Measurements from ENCODE around the gene GNB3.
A peak's percentile ranks its signal among the peaks of the same experiment; 100 is the strongest.
"Not testable (repeated sequence)": the region's sequence is repeated elsewhere in the genome, so short reads cannot be mapped to it uniquely, and the experiment has no call there.

The GNB3 gene

DNA sequence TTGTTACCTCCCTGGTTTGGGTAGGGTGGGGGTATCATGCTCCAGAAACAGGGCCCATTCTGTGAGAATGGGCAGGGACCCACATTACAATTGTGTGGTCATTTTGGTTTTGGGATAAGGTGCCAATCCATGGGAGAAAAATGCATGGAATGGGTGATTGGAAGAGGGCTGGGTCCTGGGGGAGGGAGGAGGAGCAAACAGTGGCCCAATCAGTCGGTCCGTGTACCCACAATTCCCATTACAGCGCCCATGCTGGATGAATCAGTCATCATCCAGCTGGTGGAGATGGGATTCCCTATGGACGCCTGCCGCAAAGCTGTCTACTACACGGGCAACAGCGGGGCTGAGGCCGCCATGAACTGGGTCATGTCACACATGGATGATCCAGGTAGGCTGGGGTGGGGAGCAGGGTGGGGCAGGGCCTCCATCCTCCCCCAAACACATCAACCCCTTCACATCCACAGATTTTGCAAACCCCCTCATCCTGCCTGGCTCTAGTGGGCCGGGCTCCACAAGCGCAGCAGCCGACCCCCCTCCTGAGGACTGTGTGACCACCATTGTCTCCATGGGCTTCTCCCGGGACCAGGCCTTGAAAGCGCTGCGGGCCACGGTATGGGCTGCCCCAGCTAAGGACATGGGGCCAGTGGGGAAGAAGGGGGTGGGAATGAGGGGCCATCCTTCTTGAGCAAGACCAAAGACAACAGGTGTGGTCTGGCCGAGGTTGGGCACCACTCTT lies 23.0 kb downstream of the GNB3 start:
- no peak for DNase-seq

DNA sequence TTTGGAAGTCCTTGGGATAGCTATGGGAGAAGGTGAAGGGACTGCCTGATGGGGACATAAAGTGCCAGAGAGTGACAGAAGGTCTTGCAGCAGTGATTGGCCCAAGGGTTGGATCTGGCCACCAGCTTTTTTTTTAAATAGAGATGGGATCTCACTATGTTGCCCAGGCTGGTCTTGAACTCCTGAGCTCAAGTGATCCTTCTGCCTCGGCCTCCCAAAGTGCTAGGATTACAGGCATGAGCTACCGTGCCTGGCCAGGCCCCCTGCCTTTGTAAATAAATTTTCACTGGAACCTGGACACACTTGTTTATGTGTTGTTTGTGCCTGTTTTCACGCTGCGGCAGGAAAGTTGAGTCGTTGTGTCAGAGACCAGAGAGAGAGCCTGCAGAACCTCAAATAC lies 24.6 kb downstream of the GNB3 start:
- not testable (repeated sequence) for DNase-seq

DNA sequence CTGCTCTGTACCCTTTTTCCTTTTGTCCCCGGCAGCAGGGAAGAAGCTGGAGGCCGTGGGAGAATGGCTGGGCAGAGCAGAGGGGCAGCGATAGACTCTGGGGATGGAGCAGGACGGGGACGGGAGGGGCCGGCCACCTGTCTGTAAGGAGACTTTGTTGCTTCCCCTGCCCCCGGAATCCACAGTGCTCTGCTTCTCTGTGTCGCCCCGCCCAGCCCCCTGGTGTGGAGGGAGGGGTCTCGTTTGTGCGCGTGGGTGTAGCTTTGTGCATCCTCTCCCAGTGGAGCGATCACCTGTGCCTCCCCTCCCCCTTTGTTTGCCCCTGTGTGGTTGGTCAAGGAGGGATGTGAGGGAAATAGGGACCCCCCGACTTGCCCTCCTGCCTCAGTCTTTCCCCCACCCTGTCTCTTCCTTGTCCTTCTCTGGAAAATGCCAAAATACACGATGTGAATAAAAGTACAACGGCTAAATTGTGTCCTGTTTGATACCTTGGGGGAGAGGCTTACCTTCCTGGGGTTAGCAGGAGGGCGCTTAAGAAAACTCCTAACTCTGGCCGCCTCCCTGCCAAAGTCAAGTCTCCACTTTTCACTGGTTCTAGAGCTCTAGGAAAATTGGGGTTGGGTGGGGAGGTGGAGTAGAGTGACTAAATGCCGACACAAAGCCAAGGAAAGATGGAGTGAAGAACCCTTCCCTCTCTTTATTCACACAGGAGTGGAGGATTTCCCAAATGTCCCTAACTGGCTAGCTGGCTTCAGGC lies 25.6 kb downstream of the GNB3 start:
- DNase-seq = no peak

DNA sequence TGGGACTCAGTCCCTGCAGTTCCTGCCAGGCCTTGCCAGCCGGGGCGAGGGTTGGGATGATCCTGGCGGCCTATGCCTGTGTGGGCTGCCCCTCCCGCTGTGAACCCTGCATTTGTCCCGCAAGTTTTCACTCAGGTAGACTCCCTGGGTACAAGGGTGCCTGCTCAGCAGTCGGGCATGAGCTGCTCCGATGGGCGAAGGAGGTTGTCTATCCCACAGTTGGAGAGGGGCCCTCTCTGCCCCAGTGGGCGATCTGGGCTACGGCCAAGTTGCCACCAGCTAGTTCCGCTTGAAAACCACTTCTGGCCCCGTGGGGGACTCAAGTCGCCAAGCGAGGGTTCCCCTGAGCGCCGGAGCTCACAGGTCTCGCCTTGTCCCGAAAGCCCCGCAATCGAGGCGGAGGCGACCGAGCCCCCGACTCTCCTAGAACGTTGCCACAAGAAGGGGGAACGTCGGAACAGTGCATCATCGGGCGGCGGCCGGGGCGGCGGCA lies 26.2 kb downstream of the GNB3 start:
- no peak for DNase-seq

DNA sequence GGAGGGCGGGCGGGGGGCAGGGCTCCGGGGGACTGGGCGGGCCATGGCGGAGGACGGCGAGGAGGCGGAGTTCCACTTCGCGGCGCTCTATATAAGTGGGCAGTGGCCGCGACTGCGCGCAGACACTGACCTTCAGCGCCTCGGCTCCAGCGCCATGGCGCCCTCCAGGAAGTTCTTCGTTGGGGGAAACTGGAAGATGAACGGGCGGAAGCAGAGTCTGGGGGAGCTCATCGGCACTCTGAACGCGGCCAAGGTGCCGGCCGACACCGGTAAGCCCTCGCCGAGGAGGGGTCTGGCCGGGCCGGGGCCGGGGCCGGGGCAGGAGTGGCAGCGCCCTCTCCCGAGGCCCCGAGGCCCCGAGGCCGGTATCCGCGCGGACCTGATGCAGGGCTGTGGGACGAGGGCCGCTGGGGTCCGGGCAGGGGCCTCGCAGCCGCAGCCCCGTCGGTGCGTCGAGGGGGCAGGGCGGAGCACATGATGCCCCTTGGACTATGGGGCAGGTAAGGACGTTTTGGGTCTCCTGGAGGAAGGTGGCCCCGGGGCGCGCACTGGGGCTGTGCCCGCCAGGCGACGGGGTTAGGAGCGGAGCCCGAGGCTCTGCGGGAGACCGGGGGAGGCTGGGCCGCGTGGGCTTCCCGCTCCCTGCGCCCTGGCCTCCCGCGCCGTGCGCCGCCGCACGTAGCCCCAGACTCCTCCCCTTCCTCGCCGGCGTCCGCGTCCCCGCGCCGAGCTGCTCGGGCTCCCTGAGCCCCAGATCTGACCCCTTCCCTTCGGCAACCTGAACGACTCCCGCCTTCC lies 26.9 kb downstream of the GNB3 start, which contains the start of gene TPI1:
TSS of gene TPI1 (plus strand) at position 119 of the 798 bp plus-strand sequence. CDS start at position 155, 36 bp downstream.
- DNase-seq = peak; percentile 81

DNA sequence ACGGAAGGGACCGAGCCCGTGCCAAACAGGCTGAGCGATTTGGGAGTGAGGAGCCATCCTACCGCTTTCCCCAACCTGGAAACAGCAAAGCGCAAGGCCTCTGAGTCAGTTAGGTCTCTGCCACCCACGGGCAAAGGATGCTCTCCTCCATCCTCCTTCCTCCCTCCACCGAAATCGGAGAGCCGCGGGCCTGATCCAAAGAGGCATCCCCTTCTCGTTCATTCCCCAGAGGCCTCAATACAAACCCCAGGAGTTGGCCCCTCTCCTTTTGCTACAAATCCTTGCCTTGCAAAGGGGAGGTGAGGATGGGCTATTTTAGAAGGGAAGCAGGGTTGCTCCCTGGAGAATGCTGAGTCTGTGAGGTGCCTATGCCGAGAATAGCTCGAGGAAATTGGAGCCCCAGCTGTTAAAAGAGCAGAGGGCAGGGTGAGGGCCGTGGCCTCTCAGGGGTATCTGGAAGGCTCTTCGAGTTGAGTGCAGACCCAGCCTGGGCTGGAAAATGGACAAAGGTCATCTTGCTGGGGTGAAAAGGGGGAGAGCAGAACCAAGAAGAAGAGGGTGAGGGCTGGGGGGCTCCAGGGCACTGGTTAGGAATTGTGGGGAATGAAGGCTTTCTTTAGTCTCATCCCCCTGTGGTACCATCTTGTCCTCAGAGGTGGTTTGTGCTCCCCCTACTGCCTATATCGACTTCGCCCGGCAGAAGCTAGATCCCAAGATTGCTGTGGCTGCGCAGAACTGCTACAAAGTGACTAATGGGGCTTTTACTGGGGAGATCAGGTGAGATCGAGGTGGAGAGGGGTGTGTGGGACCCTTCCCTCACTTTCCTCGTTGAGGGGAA lies 27.7 kb downstream of the GNB3 start:
- no peak for DNase-seq

DNA sequence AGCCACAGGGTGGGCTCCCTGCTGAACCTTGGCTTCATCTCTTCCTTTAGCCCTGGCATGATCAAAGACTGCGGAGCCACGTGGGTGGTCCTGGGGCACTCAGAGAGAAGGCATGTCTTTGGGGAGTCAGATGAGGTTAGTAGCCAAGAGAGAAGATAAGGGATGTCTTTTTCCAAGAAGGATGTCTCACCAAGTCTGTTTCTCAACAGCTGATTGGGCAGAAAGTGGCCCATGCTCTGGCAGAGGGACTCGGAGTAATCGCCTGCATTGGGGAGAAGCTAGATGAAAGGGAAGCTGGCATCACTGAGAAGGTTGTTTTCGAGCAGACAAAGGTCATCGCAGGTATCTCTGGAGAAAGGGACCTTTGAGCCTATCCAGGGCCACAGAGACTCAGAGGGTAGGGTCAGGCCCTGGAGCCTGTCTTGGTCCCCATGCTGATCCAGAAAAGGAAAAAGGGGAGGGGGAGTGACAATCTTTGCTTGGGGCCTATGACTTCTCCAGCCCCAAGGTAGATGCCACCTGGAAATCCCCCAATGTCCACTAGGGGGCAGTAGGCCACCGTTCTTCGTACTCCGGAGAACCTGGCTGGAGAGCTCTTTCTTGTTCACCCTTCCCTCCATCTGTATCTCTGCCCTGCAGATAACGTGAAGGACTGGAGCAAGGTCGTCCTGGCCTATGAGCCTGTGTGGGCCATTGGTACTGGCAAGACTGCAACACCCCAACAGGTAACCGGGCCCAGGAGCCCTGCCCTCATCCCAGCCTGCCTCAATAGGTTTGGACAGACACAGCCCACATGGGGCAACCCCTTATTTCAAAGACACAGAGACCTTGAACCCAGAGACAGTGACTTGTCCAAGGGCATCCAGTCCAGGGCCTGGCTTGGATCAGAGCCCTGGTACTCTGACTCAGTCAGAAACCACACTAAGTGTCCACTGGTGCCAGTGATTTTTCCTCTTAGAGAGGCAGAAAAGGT lies 28.6 kb downstream of the GNB3 start:
- DNase-seq = peak; percentile 80

DNA sequence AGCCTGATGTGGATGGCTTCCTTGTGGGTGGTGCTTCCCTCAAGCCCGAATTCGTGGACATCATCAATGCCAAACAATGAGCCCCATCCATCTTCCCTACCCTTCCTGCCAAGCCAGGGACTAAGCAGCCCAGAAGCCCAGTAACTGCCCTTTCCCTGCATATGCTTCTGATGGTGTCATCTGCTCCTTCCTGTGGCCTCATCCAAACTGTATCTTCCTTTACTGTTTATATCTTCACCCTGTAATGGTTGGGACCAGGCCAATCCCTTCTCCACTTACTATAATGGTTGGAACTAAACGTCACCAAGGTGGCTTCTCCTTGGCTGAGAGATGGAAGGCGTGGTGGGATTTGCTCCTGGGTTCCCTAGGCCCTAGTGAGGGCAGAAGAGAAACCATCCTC lies 29.6 kb downstream of the GNB3 start:
- not testable (repeated sequence) for DNase-seq

DNA sequence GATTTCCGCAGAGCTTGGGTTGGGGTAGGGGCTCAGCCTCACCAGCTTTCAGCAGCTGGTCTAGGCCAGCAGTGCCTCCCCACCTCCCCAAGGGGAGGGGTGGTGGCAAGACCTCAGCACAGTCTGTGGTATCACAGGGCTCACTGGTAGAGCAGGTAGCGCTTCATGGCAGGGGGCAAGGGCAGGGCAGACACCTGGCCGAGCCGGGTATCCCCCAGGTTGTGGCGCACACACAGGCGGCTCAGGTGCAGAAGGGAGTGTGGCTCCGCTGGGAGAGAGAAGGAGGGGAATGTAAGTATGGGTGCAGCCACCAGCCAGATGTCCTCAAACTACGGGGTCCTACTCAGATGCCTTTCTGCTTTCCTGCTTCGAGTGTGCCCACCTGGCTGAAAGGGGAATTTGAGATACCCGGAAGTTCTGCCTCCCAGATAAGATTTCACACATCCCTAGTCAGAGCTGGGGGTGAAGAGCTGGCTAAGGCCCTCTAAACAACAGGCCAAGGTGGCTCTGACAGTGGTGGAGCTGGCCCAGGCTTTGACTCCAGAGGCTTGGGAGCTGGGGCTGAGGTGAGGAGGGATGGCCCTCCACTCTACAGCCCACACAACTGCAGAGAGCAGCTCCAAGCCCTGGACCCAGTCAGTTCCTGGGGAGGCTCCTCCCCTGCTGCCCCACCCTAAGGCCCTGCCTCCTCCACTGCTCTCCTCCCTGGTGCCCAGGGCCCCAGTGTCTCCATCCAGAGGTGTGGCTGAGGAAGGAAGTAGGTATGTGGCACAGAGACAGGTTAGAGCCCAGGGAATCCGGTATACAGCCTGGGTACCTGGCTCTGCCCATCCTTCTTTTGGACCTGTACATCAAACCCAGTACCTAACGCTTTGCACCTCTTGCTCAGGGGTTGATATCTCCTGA lies 30.6 kb downstream of the GNB3 start:
- peak; percentile 24 for DNase-seq

DNA sequence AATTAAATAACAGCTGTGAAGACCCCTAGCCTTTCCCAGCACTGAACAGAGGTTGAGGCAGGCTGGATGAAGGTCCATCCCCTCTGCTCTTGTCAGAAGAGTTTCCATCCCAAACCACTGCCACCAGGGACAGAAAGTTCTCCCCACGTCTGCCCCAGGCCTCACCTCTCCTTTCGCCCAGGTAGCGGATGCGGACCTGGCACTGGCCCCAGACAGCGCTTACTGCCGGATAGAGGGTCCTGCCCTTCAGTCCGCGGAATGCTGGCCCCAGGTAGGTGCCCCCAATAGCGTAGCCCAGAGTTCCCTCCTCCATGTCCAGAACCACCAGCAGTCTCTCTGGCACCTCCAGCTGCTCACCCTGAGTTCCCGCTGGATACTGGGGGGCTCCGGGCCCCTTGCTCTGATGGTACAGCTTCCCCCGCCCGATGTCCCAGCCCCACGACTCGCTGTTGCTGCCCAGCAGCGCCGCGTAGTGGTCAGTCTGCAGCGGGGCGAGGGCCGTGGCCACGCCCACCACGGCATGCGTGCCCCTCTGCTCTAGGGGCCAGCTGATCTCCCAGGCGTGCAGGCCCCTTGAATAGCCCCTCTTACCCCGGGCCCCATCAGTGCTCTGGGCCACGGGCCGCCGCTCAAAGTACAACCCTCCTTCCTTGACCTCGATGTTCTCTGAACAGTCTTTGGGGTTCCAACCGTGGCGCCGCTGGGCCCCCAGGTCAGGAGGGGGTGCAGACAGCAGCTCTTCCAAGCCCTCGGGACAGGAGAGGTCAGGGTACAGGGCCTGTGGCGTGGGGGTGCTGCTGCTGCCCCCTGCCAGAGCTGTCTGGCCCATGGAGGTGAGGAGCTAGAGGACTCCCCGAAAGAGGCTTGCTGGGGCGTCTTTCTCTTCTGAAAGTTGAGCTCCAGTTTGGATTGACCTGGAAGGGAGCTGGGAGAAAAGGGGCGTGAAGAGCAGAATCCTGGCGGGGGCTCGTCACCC lies 31.6 kb downstream of the GNB3 start:
- peak; percentile 88 for DNase-seq

DNA sequence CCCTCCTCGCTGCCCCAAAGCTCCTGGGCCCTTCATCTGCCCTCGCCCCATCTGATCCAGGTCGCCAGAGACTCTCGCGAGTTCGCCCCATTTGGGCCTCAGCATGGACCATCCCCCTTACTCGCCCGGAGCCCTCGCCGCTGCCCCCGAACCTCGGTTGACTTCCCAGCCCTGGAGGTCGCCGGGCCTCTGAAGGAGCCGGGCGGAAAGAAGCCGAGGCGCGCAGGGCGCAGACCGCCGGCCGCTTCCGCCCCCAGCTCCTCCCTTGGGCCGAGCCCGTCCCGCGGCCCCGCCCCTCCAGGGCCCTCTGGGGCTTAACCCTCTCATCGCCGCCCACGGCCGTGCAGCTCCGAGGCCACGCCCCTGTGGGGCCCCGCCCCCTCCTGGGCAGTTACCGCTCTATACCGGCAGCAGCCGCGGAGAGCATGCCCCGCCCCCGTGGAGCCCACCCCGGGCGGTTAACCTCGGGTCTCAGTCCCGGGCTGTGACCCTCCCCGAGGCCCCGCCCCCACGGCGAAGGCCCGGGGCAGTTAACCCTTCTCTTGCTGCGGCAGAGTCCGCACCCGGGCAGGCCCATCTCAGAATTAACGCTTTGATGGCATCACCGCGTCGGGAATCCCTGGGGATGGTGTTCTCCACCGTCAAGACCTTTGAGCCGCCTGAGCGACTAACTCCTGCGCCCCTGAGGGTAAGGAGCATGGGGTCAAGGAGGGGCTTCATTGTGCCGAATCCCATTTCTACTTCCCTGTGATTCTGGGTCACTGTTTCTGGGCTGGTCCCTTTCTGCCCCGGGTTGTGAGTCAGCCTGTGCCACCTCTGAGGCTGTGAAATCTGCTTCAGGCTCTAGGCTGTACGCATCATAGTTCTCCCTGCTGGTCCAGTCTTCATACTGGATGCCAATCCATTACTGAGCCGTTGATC lies 32.6 kb downstream of the GNB3 start, which contains the start of gene SPSB2:
TSS of gene SPSB2 (minus strand) at position 210 of the 921 bp plus-strand sequence. CDS start 402 bp downstream, outside the sequence.
- peak; percentile 100 for DNase-seq

DNA sequence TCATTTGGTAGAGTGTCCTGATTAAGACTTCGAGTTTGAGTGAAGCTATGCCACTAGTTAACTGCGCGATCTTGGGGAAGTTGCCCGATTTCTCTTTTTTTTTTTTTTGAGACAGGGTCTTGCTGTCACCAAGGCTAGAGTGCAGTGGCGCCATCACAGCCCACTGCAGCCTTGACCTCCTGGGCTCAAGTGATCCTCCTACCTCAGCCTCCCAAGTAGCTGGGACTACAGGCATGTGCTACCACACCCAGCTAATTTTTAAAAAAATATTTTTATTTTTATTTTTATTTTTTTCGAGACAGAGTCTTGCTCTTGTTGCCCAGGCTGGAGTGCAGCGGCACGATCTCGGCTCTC lies 33.3 kb downstream of the GNB3 start:
- not testable (repeated sequence) for DNase-seq

DNA sequence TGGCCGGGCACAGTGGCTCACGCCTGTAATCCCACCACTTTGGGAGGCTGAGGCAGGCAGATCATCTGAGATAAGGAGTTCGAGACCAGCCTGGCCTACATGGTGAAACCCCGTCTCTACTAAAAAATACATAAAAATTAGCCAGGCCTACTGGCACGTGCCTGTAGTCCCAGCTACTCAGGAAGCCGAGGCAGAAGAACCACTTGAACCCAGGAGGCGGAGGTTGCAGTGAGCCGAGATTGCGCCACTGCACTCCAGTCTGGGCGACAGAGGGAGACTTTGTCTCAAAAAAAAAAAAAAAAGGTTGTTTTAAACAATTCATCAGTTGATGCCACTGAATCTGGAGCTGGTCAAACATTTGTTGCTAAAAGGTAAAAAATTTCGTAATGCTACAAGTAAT lies 39.1 kb downstream of the GNB3 start:
- not testable (repeated sequence) for DNase-seq

DNA sequence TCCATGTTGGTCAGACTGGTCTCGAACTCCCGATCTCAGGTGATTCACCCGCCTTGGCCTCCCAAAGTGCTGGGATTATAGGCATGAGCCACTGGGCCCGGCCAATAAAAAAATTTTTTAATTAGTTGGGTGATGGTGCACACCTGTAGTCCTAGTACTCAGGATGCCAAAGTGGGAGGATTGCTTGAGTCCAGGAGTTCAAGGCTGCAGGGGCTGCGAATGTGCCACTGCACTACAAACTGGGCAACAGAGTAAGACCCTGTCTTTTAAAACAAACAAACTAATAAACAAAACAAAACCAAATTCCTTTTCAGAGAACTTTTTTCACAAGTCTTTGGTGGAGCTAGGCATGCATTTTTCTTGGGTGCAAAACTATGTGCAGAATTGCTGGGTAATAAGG lies 42.5 kb downstream of the GNB3 start:
- DNase-seq = no peak

DNA sequence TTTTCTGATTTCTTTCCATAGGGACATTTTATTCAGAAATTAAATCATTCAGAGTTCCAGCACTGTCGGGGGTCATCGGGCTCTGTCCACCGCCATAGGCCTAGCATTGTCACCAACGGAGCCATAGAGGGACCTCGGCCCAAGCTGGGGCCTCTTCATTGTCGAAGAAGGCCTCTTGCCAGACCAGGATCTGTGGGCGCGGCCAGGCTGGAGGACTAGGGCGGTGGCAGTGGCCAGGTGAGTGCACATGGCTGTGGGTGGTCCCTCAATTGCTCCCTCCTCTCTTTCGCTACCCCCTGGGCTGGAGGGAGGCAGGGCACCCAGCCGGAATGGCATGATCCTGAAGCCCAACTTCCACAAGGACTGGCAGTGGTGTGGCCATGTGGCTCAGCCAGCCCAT lies 43.0 kb downstream of the GNB3 start:
- no peak for DNase-seq

DNA sequence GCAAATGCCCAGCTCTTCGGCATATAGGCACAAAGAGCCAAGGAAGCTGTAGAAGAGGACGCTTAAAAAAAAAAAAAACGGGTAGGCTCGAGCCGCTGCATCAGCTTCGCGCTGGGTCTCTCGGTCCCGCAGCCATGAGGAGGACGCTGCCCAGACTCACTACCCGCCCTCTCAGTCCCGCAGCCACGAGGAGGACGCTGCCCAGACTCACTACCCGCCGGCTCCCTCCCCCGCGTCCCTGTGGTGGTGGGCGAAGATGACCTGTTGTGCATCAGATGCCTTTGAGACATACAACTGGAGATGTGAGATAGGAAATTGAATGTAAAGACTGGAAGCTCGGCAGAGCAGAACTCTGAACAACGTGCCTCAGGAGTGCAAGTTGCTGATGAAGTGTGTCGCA lies 43.8 kb downstream of the GNB3 start:
- DNase-seq = no peak

DNA sequence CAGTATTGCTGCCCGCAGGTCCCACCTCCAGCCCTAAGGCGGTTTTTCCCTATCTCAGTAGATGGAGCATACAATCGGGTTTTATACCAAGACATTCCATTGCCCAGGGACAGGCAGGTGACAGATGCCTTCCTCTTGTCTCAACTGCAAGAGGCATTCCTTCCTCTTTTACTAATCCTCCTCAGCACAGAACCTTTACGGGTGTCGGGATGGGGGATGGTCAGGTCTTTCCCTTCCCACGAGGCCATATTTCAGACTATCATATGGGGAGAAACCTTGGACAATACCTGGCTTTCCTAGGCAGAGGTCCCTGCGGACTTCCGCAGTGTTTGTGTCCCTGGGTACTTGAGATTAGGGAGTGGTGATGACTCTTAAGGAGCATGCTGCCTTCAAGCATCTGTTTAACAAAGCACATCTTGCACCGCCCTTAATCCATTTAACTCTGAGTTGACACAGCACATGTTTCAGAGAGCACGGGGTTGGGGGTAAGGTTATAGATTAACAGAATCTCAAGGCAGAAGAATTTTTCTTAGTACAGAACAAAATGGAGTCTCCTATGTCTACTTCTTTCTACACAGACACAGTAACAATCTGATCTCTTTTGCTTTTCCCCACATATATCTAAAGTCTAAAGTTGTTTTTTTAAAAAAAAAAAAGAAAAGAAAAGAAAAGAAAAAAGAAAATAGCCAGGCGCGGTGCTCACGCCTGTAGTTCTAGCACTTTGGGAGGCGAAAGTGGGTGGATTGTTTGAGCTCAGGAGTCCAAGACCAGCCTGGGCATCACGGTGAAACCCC lies 45.7 kb downstream of the GNB3 start:
- DNase-seq = not testable (repeated sequence)
